Measurements from ENCODE around the gene ZCCHC14. TPM values are rescaled to one million over a fixed set of nuclear protein-coding genes. Genes with fewer than 3 reads are reported as not detected.
"Not testable (repeated sequence)": the region's sequence is repeated elsewhere in the genome, so short reads cannot be mapped to it uniquely, and the experiment has no call there.

ZCCHC14 gene
- total and polyA plus RNA-seq, 5 donors: 11.1 to 29.4 (median 22.8) TPM

DNA sequence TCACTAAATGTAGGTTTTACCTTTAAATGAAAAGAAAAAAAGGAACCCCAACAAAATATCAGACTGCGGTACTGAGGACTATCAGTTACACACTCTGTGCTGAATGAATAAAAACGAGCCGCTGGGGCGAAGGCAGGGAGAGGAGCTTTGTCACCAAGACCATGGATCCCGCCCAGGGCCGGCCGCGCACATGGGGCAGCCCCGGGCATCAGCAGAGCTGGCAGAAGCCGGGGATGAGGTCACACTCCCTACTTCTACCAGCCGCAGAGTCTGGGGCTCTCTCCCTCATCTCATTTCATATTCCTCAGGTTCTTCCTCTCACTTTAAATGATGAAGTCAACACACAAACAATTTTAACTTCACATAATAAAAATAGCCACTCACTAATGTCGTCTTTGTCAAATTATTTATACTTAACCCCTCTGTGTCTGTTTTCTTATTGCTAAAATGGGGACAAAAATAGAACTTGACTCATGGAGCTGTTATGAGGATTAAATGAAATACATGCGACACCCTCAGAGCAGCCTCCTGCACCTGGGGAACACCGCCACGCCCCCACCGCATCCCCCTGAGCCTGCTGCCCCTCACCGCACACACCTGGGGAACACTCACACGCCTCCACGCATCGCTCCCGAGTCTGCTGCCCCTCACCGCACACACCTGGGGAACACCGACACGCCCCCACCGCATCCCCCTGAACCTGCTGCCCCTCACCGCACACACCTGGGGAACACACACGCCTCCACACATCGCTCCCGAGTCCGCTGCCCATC is 15.4 kb downstream of the ZCCHC14 start:
- H3K27me3 ChIP-seq (ENCODE audit: control insufficient read depth, insufficient read depth); intact Hi-C loops (cut with DNase I); H3K4me3 ChIP-seq (ENCODE audit: low read length); H3K9me3 ChIP-seq (ENCODE audit: control insufficient read depth, low read length): not testable (repeated sequence)
- DNase-seq (peak; percentile 64 to 84 (median 73)), ATAC-seq (peak; percentile 84 to 88)
- 72% methylated on average over 30 of the region's 30 CpGs for WGBS
- H3K27ac ChIP-seq (ENCODE audit: low read length): peak overlapping the region; percentile 3
- H3K4me1 ChIP-seq (ENCODE audit: control insufficient read depth, insufficient read depth, low read length): peaks cover 13% of the 10 kb centered on the region

GRCh38 chr16:87474566-87474996 is 18.2 kb downstream of the ZCCHC14 start:
- Histone ChIP-seq H3K4me3 (ENCODE audit: low read length) (no peak overlapping the region), H3K9me3 (ENCODE audit: control insufficient read depth, low read length) (no peaks in the 10 kb centered on the region), H3K4me1 (ENCODE audit: control insufficient read depth, insufficient read depth, low read length) (peaks cover 7% of the 10 kb centered on the region), H3K27ac (ENCODE audit: low read length) (no peak overlapping the region), H3K27me3 (ENCODE audit: control insufficient read depth, insufficient read depth) (no peaks in the 10 kb centered on the region)
- intact Hi-C loops (cut with DNase I): no loop called here
- DNase-seq (no peak), ATAC-seq (peak in 1 of 2 donors; percentile 40)
- 81% methylated on average over 7 of the region's 7 CpGs for WGBS

GRCh38 chr16:87474017-87474416 is 18.8 kb downstream of the ZCCHC14 start:
- intact Hi-C loops (cut with DNase I): no loop called here
- Histone ChIP-seq H3K27me3 (ENCODE audit: control insufficient read depth, insufficient read depth) (no peaks in the 10 kb centered on the region), H3K27ac (ENCODE audit: low read length) (no peak overlapping the region), H3K4me3 (ENCODE audit: low read length) (no peak overlapping the region), H3K9me3 (ENCODE audit: control insufficient read depth, low read length) (no peaks in the 10 kb centered on the region), H3K4me1 (ENCODE audit: control insufficient read depth, insufficient read depth, low read length) (peaks cover 7% of the 10 kb centered on the region)
- DNase-seq (no peak), ATAC-seq (no peak)
- WGBS: 90% methylated on average over 4 of the region's 4 CpGs

DNA sequence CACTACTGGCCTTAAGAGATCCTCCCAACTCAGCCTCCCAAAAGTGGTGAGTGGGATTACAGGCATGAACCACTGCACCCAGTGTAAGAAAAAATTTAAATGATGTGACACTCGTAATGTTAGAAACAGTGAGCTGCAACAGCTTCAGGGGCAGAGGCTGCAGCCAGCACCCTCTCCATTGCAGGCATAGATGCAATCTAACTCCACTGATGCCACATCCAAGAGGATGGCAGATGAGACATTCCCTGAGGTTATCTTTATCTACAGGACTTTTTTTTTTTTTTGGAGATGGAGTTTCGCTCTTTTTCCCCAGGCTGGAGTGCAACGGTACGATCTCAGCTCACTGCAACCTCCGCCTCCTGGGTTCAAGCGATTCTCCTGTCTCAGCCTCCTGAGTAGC is 19.9 kb downstream of the ZCCHC14 start:
- H3K4me3 ChIP-seq (ENCODE audit: low read length): no peak overlapping the region
- ATAC-seq (no peak), DNase-seq (no peak)
- H3K9me3 ChIP-seq (ENCODE audit: control insufficient read depth, low read length): no peaks in the 10 kb centered on the region
- intact Hi-C loops (cut with DNase I): no loop called here
- peaks cover 7% of the 10 kb centered on the region for H3K4me1 ChIP-seq (ENCODE audit: control insufficient read depth, insufficient read depth, low read length)
- 94% methylated on average over 6 of the region's 6 CpGs for WGBS
- no peak overlapping the region for H3K27ac ChIP-seq (ENCODE audit: low read length)
- H3K27me3 ChIP-seq (ENCODE audit: control insufficient read depth, insufficient read depth): no peaks in the 10 kb centered on the region

DNA sequence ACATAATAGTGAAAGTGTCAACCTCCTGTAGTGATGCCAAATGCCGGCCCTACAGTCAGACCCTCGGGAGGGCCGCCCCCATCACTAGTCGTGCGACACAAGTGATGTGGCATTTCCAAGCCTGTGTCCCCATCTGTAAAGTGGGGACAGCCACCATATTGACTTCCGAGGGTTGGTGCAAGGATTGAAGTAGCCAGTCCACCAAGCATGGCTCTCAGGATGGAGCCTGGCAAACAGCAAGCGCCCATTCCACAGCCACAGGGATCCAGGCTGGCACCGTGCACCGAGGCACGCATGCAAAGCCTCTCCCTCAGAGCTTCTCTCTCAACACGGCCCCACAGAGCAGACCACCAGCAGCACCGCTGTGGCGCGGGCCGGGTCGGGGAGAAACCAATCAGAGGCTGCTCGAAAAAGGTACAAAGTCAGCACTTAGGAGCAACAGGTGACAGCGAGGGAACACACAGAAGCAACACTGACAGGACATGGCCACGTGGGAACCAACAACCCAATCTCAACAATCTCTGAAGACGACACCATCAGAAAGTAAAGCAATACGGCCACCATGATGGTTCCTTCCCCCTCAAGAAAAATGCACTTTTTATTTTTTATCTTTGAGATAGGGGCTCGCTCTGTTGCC is 20.6 kb downstream of the ZCCHC14 start:
- intact Hi-C loops (cut with DNase I): no loop called here
- no peak overlapping the region for H3K27ac ChIP-seq (ENCODE audit: low read length)
- WGBS: 86% methylated on average over 22 of the region's 22 CpGs

DNA sequence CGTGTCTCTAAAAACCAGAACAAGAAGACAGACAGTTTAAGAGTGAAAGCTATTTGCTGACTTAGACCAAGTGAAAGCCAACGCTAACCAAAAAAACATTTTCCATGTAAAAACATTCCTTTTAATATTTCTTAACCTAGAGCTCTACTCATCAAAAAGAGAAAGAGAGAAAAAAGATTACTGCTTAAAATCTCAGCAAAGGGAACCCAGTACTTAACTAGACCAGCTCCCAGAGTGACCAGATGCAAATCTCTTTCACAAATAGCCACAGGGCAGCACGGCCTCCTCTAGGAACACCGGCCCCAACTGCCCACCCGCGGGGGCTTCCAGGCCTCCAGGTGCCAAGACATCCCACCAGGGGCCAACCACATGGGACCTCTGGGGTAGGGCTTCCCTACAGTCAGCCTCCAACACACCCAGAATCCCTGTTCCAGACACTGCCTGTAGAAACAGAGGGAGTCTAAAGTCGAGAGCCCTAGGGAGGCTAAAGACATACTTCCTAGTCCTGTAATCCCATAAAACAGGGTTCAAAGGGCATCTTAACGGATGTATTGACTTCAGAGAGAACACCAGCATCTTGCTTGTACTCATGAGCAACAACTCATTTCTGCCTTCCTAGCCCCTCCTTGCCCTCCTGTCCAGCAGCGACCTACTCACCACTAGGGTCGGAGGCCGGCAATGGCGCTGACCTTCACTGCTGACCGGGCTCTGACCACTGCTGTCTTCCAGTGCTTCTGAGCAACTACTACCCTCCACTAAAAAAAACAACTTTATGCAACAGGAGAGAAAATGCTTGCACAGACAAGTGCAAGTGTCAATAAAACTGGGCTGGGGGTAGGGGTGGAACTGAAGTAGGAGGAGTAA is 21.3 kb downstream of the ZCCHC14 start:
- H3K4me3 ChIP-seq (ENCODE audit: low read length): no peak overlapping the region
- 61% methylated on average over 13 of the region's 13 CpGs for WGBS

More for the DNA sequence above, 20.6 kb downstream of the ZCCHC14 start:
- Histone ChIP-seq H3K9me3 (ENCODE audit: control insufficient read depth, low read length) (no peaks in the 10 kb centered on the region), H3K4me1 (ENCODE audit: control insufficient read depth, insufficient read depth, low read length) (peaks cover 7% of the 10 kb centered on the region), H3K4me3 (ENCODE audit: low read length) (no peak overlapping the region), H3K27me3 (ENCODE audit: control insufficient read depth, insufficient read depth) (no peaks in the 10 kb centered on the region)
- DNase-seq: peak in 1 of 3 donors; percentile 11
- no peak for ATAC-seq

GRCh38 chr16:87470332-87470731 is 22.5 kb downstream of the ZCCHC14 start:
- Histone ChIP-seq H3K4me3 (ENCODE audit: low read length) (no peak overlapping the region), H3K4me1 (ENCODE audit: control insufficient read depth, insufficient read depth, low read length) (peaks cover 14% of the 10 kb centered on the region), H3K9me3 (ENCODE audit: control insufficient read depth, low read length) (no peaks in the 10 kb centered on the region), H3K27ac (ENCODE audit: low read length) (no peak overlapping the region), H3K27me3 (ENCODE audit: control insufficient read depth, insufficient read depth) (no peaks in the 10 kb centered on the region)
- DNase-seq (no peak), ATAC-seq (no peak)
- WGBS: 70% methylated on average over 3 of the region's 3 CpGs
- intact Hi-C loops (cut with DNase I): no loop called here

More for the DNA sequence above, 21.3 kb downstream of the ZCCHC14 start:
- peak; percentile 15 to 31 for ATAC-seq
- no peak overlapping the region for H3K27ac ChIP-seq (ENCODE audit: low read length)
- DNase-seq: peak in 1 of 3 donors; percentile 35
- H3K4me1 ChIP-seq (ENCODE audit: control insufficient read depth, insufficient read depth, low read length): peaks cover 9% of the 10 kb centered on the region
- no peaks in the 10 kb centered on the region for H3K27me3 ChIP-seq (ENCODE audit: control insufficient read depth, insufficient read depth)
- H3K9me3 ChIP-seq (ENCODE audit: control insufficient read depth, low read length): no peaks in the 10 kb centered on the region
- intact Hi-C loops (cut with DNase I): no loop called here

DNA sequence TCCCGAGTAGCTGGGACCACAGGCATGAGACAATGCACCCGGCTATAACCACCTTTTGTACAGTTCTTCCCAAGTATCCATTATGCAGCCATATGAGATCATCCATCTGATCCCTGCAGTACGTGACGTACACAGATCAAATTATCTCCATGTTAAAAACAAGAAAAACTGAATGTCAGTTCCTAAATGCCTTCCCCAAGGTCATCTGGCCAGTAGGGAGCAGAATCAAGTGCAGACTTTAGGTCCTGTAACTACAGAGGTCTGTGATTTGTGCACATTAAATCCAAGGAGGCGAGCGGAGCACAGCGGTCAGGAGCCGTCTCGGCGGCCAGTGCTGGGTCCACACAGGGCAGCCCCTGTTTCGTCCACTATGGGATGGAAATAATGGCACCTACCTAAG is 23.7 kb downstream of the ZCCHC14 start:
- intact Hi-C loops (cut with DNase I): no loop called here
- peaks cover 16% of the 10 kb centered on the region for H3K4me1 ChIP-seq (ENCODE audit: control insufficient read depth, insufficient read depth, low read length)
- H3K9me3 ChIP-seq (ENCODE audit: control insufficient read depth, low read length): no peaks in the 10 kb centered on the region
- WGBS: 85% methylated on average over 11 of the region's 11 CpGs
- no peak for ATAC-seq
- no peak overlapping the region for H3K27ac ChIP-seq (ENCODE audit: low read length)
- no peaks in the 10 kb centered on the region for H3K27me3 ChIP-seq (ENCODE audit: control insufficient read depth, insufficient read depth)
- no peak overlapping the region for H3K4me3 ChIP-seq (ENCODE audit: low read length)
- no peak for DNase-seq

DNA sequence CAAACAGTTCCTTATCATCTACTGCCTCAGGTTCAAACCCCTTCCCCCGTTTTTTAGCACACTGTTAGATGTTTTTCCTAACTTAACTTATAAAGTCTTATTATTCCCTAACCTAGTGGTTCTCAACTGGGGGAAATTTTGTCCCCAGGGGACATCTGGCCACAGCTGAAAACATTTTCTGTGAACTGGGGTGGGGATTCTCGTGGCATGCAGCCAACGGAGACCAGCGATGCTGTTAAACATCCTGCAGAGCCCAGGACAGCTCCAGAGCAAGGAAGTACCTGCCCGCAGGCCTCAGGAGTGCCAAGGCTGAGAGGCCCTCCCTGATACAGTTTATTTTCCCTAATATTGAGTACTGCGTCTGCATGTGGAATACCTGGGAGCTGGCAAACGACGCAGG is 24.3 kb downstream of the ZCCHC14 start:
- Histone ChIP-seq H3K4me1 (ENCODE audit: control insufficient read depth, insufficient read depth, low read length) (peaks cover 20% of the 10 kb centered on the region), H3K27ac (ENCODE audit: low read length) (no peak overlapping the region), H3K27me3 (ENCODE audit: control insufficient read depth, insufficient read depth) (no peaks in the 10 kb centered on the region), H3K4me3 (ENCODE audit: low read length) (no peak overlapping the region), H3K9me3 (ENCODE audit: control insufficient read depth, low read length) (no peaks in the 10 kb centered on the region)
- intact Hi-C loops (cut with DNase I): no loop called here
- WGBS: 63% methylated on average over 8 of the region's 8 CpGs
- ATAC-seq: no peak
- peak in 1 of 3 donors; percentile 57 for DNase-seq

DNA sequence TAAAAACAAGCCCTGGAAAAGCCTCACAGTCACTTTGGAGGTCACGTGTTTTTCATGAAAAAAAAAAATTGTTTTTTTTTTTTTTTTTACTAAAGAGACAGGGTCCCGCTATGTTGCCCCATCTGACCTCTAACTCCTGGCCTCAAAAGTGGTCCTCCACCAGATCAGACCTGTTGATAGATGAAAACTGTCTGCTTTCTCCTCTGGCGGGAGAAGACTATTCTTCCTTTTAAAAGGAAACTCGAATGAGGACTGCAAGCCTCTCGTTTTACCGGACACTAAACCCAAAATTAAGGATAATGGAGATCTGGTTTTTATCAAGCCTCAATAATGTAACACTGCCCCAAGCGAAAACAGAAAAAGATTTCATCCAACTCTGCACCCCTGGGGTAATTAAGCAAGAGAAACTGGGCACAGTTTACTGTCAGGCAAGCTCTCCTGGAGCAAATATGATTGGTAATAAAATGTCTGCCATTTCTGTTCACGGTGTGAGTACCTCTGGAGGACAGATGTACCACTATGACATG is 25.8 kb downstream of the ZCCHC14 start:
- no peak for ATAC-seq
- H3K9me3 ChIP-seq (ENCODE audit: control insufficient read depth, low read length): no peaks in the 10 kb centered on the region
- no peaks in the 10 kb centered on the region for H3K27me3 ChIP-seq (ENCODE audit: control insufficient read depth, insufficient read depth)
- H3K27ac ChIP-seq (ENCODE audit: low read length): no peak overlapping the region
- DNase-seq: no peak
- intact Hi-C loops (cut with DNase I): no loop called here
- no peak overlapping the region for H3K4me3 ChIP-seq (ENCODE audit: low read length)
- 79% methylated on average over 8 of the region's 8 CpGs for WGBS
- peaks cover 21% of the 10 kb centered on the region for H3K4me1 ChIP-seq (ENCODE audit: control insufficient read depth, insufficient read depth, low read length)

All from right cardiac atrium (tissue), 5 donors.